ENCODE results near the gene CDC42EP5.
"Not testable (repeated sequence)": the region's sequence is repeated elsewhere in the genome, so short reads cannot be mapped to it uniquely, and the experiment has no call there.

The CDC42EP5 gene

GRCh38 chr19:54493967-54494585, 21.0 kb upstream of the CDC42EP5 start:
- Histone ChIP-seq H2BK120ac (ENCODE audit: low read depth, low read length) (no peak overlapping the region), H4K8ac (ENCODE audit: low read depth, low read length) (no peak overlapping the region), H3K4me1 (ENCODE audit: control insufficient read depth, low read depth, low read length) (no peaks in the 10 kb centered on the region), H3K56ac (ENCODE audit: low read length) (no peak overlapping the region), H3K4me3 (ENCODE audit: low read length) (no peak overlapping the region), H2BK15ac (replicated peaks; ENCODE audit: low read depth) (no peak overlapping the region), H2AK5ac (ENCODE audit: low read length) (no peak overlapping the region), H3K27ac (ENCODE audit: low read depth, low read length) (no peak overlapping the region), H3K36me3 (ENCODE audit: control insufficient read depth, insufficient read depth, low read length) (no peaks in the 10 kb centered on the region), H3K9ac (ENCODE audit: low read length) (no peak overlapping the region), H3K79me2 (ENCODE audit: control insufficient read depth, insufficient read depth, low read length) (no peaks in the 10 kb centered on the region), H3K23ac (ENCODE audit: low read length) (no peak overlapping the region), H3K79me1 (ENCODE audit: low read length) (no peaks in the 10 kb centered on the region), H3K27me3 (ENCODE audit: insufficient read depth, low read length, poor library complexity) (no peaks in the 10 kb centered on the region), H3K4me2 (ENCODE audit: low read length) (no peak overlapping the region), H3K4ac (ENCODE audit: low read depth, low read length) (no peak overlapping the region), H2BK5ac (ENCODE audit: low read length) (no peak overlapping the region), H4K5ac (ENCODE audit: low read length) (no peak overlapping the region), H3K18ac (ENCODE audit: low read length) (no peak overlapping the region)
- no peak for DNase-seq
- WGBS (ENCODE audit: extremely low coverage, insufficient coverage, low lambda C conversion rate) = no CpG with 5 or more reads among the region's 10 CpGs

GRCh38 chr19:54493056-54493455, 20.0 kb upstream of the CDC42EP5 start:
- DNase-seq; H3K79me2 ChIP-seq (ENCODE audit: control insufficient read depth, insufficient read depth, low read length); H2BK5ac ChIP-seq (ENCODE audit: low read length); H3K4me1 ChIP-seq (ENCODE audit: control insufficient read depth, low read depth, low read length); H2AK5ac ChIP-seq (ENCODE audit: low read length); H3K18ac ChIP-seq (ENCODE audit: low read length); H3K23ac ChIP-seq (ENCODE audit: low read length); H3K56ac ChIP-seq (ENCODE audit: low read length); H4K5ac ChIP-seq (ENCODE audit: low read length); H2BK120ac ChIP-seq (ENCODE audit: low read depth, low read length); H3K79me1 ChIP-seq (ENCODE audit: low read length); H3K36me3 ChIP-seq (ENCODE audit: control insufficient read depth, insufficient read depth, low read length); H4K8ac ChIP-seq (ENCODE audit: low read depth, low read length); H3K9ac ChIP-seq (ENCODE audit: low read length); H3K4ac ChIP-seq (ENCODE audit: low read depth, low read length); H3K4me2 ChIP-seq (ENCODE audit: low read length); H3K27ac ChIP-seq (ENCODE audit: low read depth, low read length); H3K4me3 ChIP-seq (ENCODE audit: low read length); H2BK15ac ChIP-seq (replicated peaks; ENCODE audit: low read depth); H3K27me3 ChIP-seq (ENCODE audit: insufficient read depth, low read length, poor library complexity): not testable (repeated sequence)
- no CpG with 5 or more reads among the region's 5 CpGs for WGBS (ENCODE audit: extremely low coverage, insufficient coverage, low lambda C conversion rate)

- Histone ChIP-seq H3K4me3 (ENCODE audit: low read length) (no peak overlapping the region), H2BK120ac (ENCODE audit: low read depth, low read length) (no peak overlapping the region), H3K23ac (ENCODE audit: low read length) (no peak overlapping the region), H3K56ac (ENCODE audit: low read length) (no peak overlapping the region), H3K4ac (ENCODE audit: low read depth, low read length) (no peak overlapping the region), H3K27me3 (ENCODE audit: insufficient read depth, low read length, poor library complexity) (no peaks in the 10 kb centered on the region), H3K18ac (ENCODE audit: low read length) (no peak overlapping the region), H3K9ac (ENCODE audit: low read length) (no peak overlapping the region), H2BK15ac (replicated peaks; ENCODE audit: low read depth) (no peak overlapping the region), H3K27ac (ENCODE audit: low read depth, low read length) (no peak overlapping the region), H4K5ac (ENCODE audit: low read length) (no peak overlapping the region), H3K79me2 (ENCODE audit: control insufficient read depth, insufficient read depth, low read length) (no peaks in the 10 kb centered on the region), H4K8ac (ENCODE audit: low read depth, low read length) (no peak overlapping the region), H3K36me3 (ENCODE audit: control insufficient read depth, insufficient read depth, low read length) (no peaks in the 10 kb centered on the region), H2BK5ac (ENCODE audit: low read length) (no peak overlapping the region), H3K79me1 (ENCODE audit: low read length) (no peaks in the 10 kb centered on the region), H2AK5ac (ENCODE audit: low read length) (no peak overlapping the region), H3K4me2 (ENCODE audit: low read length) (no peak overlapping the region), H3K4me1 (ENCODE audit: control insufficient read depth, low read depth, low read length) (no peaks in the 10 kb centered on the region)
- no peak for DNase-seq
- WGBS (ENCODE audit: extremely low coverage, insufficient coverage, low lambda C conversion rate) = no CpG with 5 or more reads among the region's 18 CpGs
Observed at GRCh38 chr19:54492568-54492967, 19.5 kb upstream of the CDC42EP5 start.

GRCh38 chr19:54489766-54490165, 16.7 kb upstream of the CDC42EP5 start:
- no peak overlapping the region for H3K4me3 ChIP-seq (ENCODE audit: low read length)
- no peak overlapping the region for H2BK15ac ChIP-seq (replicated peaks; ENCODE audit: low read depth)
- H3K23ac ChIP-seq (ENCODE audit: low read length) = no peak overlapping the region
- H2BK120ac ChIP-seq (ENCODE audit: low read depth, low read length) = no peak overlapping the region
- no peak overlapping the region for H4K5ac ChIP-seq (ENCODE audit: low read length)
- no peak overlapping the region for H3K18ac ChIP-seq (ENCODE audit: low read length)
- DNase-seq = no peak
- no peaks in the 10 kb centered on the region for H3K4me1 ChIP-seq (ENCODE audit: control insufficient read depth, low read depth, low read length)
- no peaks in the 10 kb centered on the region for H3K79me2 ChIP-seq (ENCODE audit: control insufficient read depth, insufficient read depth, low read length)
- H3K9ac ChIP-seq (ENCODE audit: low read length) = no peak overlapping the region
- H3K4ac ChIP-seq (ENCODE audit: low read depth, low read length) = no peak overlapping the region
- no peak overlapping the region for H2BK5ac ChIP-seq (ENCODE audit: low read length)
- no peak overlapping the region for H4K8ac ChIP-seq (ENCODE audit: low read depth, low read length)
- H3K4me2 ChIP-seq (ENCODE audit: low read length) = no peak overlapping the region
- H3K79me1 ChIP-seq (ENCODE audit: low read length) = no peaks in the 10 kb centered on the region
- no peaks in the 10 kb centered on the region for H3K27me3 ChIP-seq (ENCODE audit: insufficient read depth, low read length, poor library complexity)
- no CpG with 5 or more reads among the region's 9 CpGs for WGBS (ENCODE audit: extremely low coverage, insufficient coverage, low lambda C conversion rate)
- no peak overlapping the region for H2AK5ac ChIP-seq (ENCODE audit: low read length)
- H3K56ac ChIP-seq (ENCODE audit: low read length) = no peak overlapping the region
- H3K36me3 ChIP-seq (ENCODE audit: control insufficient read depth, insufficient read depth, low read length) = no peaks in the 10 kb centered on the region
- no peak overlapping the region for H3K27ac ChIP-seq (ENCODE audit: low read depth, low read length)

- Histone ChIP-seq H2BK15ac (replicated peaks; ENCODE audit: low read depth) (no peak overlapping the region), H3K9ac (ENCODE audit: low read length) (no peak overlapping the region), H3K4me1 (ENCODE audit: control insufficient read depth, low read depth, low read length) (no peaks in the 10 kb centered on the region), H4K8ac (ENCODE audit: low read depth, low read length) (no peak overlapping the region), H3K27me3 (ENCODE audit: insufficient read depth, low read length, poor library complexity) (no peaks in the 10 kb centered on the region), H3K56ac (ENCODE audit: low read length) (no peak overlapping the region), H2AK5ac (ENCODE audit: low read length) (no peak overlapping the region), H3K36me3 (ENCODE audit: control insufficient read depth, insufficient read depth, low read length) (no peaks in the 10 kb centered on the region), H3K4ac (ENCODE audit: low read depth, low read length) (no peak overlapping the region), H3K23ac (ENCODE audit: low read length) (no peak overlapping the region), H3K79me2 (ENCODE audit: control insufficient read depth, insufficient read depth, low read length) (no peaks in the 10 kb centered on the region), H2BK5ac (ENCODE audit: low read length) (no peak overlapping the region), H3K18ac (ENCODE audit: low read length) (no peak overlapping the region), H3K27ac (ENCODE audit: low read depth, low read length) (no peak overlapping the region), H3K4me2 (ENCODE audit: low read length) (no peak overlapping the region), H2BK120ac (ENCODE audit: low read depth, low read length) (no peak overlapping the region), H4K5ac (ENCODE audit: low read length) (no peak overlapping the region), H3K79me1 (ENCODE audit: low read length) (no peaks in the 10 kb centered on the region), H3K4me3 (ENCODE audit: low read length) (no peak overlapping the region)
- DNase-seq = no peak
- no CpG with 5 or more reads among the region's 7 CpGs for WGBS (ENCODE audit: extremely low coverage, insufficient coverage, low lambda C conversion rate)
Observed at GRCh38 chr19:54489341-54489740, 16.2 kb upstream of the CDC42EP5 start.

- no peaks in the 10 kb centered on the region for H3K36me3 ChIP-seq (ENCODE audit: control insufficient read depth, insufficient read depth, low read length)
- WGBS (ENCODE audit: extremely low coverage, insufficient coverage, low lambda C conversion rate) = no CpG with 5 or more reads among the region's 5 CpGs
Observed at GRCh38 chr19:54485851-54486250, 12.8 kb upstream of the CDC42EP5 start.

More at GRCh38 chr19:54485851-54486250, 12.8 kb upstream of the CDC42EP5 start:
- Histone ChIP-seq H3K4me1 (ENCODE audit: control insufficient read depth, low read depth, low read length) (no peaks in the 10 kb centered on the region), H3K4me2 (ENCODE audit: low read length) (no peak overlapping the region), H3K4ac (ENCODE audit: low read depth, low read length) (no peak overlapping the region), H3K56ac (ENCODE audit: low read length) (no peak overlapping the region), H4K5ac (ENCODE audit: low read length) (no peak overlapping the region), H2BK5ac (ENCODE audit: low read length) (no peak overlapping the region), H2BK15ac (replicated peaks; ENCODE audit: low read depth) (no peak overlapping the region), H4K8ac (ENCODE audit: low read depth, low read length) (no peak overlapping the region), H3K79me1 (ENCODE audit: low read length) (no peaks in the 10 kb centered on the region), H3K9ac (ENCODE audit: low read length) (no peak overlapping the region), H2AK5ac (ENCODE audit: low read length) (no peak overlapping the region), H3K23ac (ENCODE audit: low read length) (no peak overlapping the region), H3K79me2 (ENCODE audit: control insufficient read depth, insufficient read depth, low read length) (no peaks in the 10 kb centered on the region), H3K18ac (ENCODE audit: low read length) (no peak overlapping the region), H2BK120ac (ENCODE audit: low read depth, low read length) (no peak overlapping the region), H3K27me3 (ENCODE audit: insufficient read depth, low read length, poor library complexity) (no peaks in the 10 kb centered on the region), H3K4me3 (ENCODE audit: low read length) (no peak overlapping the region), H3K27ac (ENCODE audit: low read depth, low read length) (no peak overlapping the region)
- DNase-seq = no peak
